ES-I3 (cell line): ENCODE results near the gene PRF1.

Experiments used
- H3K36me3 ChIP-seq: 2 replicates; pipeline ENCODE4 v1.6.1; 2013; ENCODE audit warnings: mild to moderate bottlenecking, low read length, control low read depth, moderate library complexity; ENCODE audit not compliant: insufficient read depth
- H3K4me1 ChIP-seq: 2 replicates; pipeline ENCODE4 v1.6.1; 2013; ENCODE audit warnings: mild to moderate bottlenecking, control low read depth, low read length; ENCODE audit not compliant: insufficient read depth
- H3K9ac ChIP-seq: 2 replicates; pipeline ENCODE4 v1.6.1; 2013; ENCODE audit warnings: low read depth, mild to moderate bottlenecking, low read length, moderate library complexity
- H3K9me3 ChIP-seq: 2 replicates; pipeline ENCODE4 v1.6.1; 2013; ENCODE audit warnings: mild to moderate bottlenecking, low read length, moderate library complexity; ENCODE audit not compliant: control insufficient read depth, insufficient read depth

PRF1 gene

GRCh38 chr10:70568113-70568512 lies 34.4 kb downstream of the PRF1 start:
- no peaks in the 10 kb centered on the region for H3K4me1 ChIP-seq
- H3K36me3 ChIP-seq, result no peaks in the 10 kb centered on the region
- no peak overlapping the region for H3K9ac ChIP-seq
- no peaks in the 10 kb centered on the region for H3K9me3 ChIP-seq

- H3K36me3 ChIP-seq, result no peaks in the 10 kb centered on the region
- H3K9ac ChIP-seq, result no peak overlapping the region
- H3K4me1 ChIP-seq, result no peaks in the 10 kb centered on the region
- no peaks in the 10 kb centered on the region for H3K9me3 ChIP-seq
Observed at GRCh38 chr10:70567603-70568002, 34.9 kb downstream of the PRF1 start.

GRCh38 chr10:70566515-70567290 lies 35.8 kb downstream of the PRF1 start:
- Histone ChIP-seq H3K9ac (no peak overlapping the region), H3K9me3 (no peaks in the 10 kb centered on the region), H3K36me3 (no peaks in the 10 kb centered on the region), H3K4me1 (no peaks in the 10 kb centered on the region)

GRCh38 chr10:70565556-70566514 lies 36.7 kb downstream of the PRF1 start:
- Histone ChIP-seq H3K36me3 (no peaks in the 10 kb centered on the region; the same call in 1 of the 2 replicates), H3K9me3 (no peaks in the 10 kb centered on the region), H3K4me1 (no peaks in the 10 kb centered on the region), H3K9ac (no peak overlapping the region)

GRCh38 chr10:70564901-70565351 lies 37.6 kb downstream of the PRF1 start:
- H3K4me1 ChIP-seq, result no peaks in the 10 kb centered on the region
- no peaks in the 10 kb centered on the region for H3K9me3 ChIP-seq
- no peak overlapping the region for H3K9ac ChIP-seq

GRCh38 chr10:70564113-70564725 lies 38.3 kb downstream of the PRF1 start:
- Histone ChIP-seq H3K4me1 (peaks cover 4% of the 10 kb centered on the region; the same call in 1 of the 2 replicates), H3K36me3 (no peaks in the 10 kb centered on the region; the same call in 1 of the 2 replicates), H3K9ac (no peak overlapping the region), H3K9me3 (no peaks in the 10 kb centered on the region)

More at GRCh38 chr10:70564901-70565351, 37.6 kb downstream of the PRF1 start:
- no peaks in the 10 kb centered on the region; the same call in 1 of the 2 replicates for H3K36me3 ChIP-seq

GRCh38 chr10:70563230-70563629 lies 39.3 kb downstream of the PRF1 start:
- Histone ChIP-seq H3K9me3 (no peaks in the 10 kb centered on the region), H3K9ac (no peak overlapping the region), H3K4me1 (peaks cover 11% of the 10 kb centered on the region), H3K36me3 (no peaks in the 10 kb centered on the region; the same call in 1 of the 2 replicates)

- H3K36me3 ChIP-seq, result no peaks in the 10 kb centered on the region; the same call in 1 of the 2 replicates
- peaks cover 11% of the 10 kb centered on the region for H3K4me1 ChIP-seq
- no peaks in the 10 kb centered on the region for H3K9me3 ChIP-seq
- no peak overlapping the region for H3K9ac ChIP-seq
Observed at GRCh38 chr10:70562036-70562755, 40.3 kb downstream of the PRF1 start.

- H3K9ac ChIP-seq, result no peak overlapping the region
- H3K4me1 ChIP-seq, result peaks cover 11% of the 10 kb centered on the region
- no peaks in the 10 kb centered on the region for H3K9me3 ChIP-seq
- no peaks in the 10 kb centered on the region; the same call in 1 of the 2 replicates for H3K36me3 ChIP-seq
Observed at GRCh38 chr10:70561558-70561957, 41.0 kb downstream of the PRF1 start.

GRCh38 chr10:70561070-70561469 lies 41.5 kb downstream of the PRF1 start:
- Histone ChIP-seq H3K36me3 (no peaks in the 10 kb centered on the region; the same call in 1 of the 2 replicates), H3K9ac (no peak overlapping the region), H3K4me1 (peaks cover 11% of the 10 kb centered on the region), H3K9me3 (no peaks in the 10 kb centered on the region)

- Histone ChIP-seq H3K9ac (no peak overlapping the region), H3K4me1 (peaks cover 11% of the 10 kb centered on the region), H3K9me3 (no peaks in the 10 kb centered on the region)
Observed at GRCh38 chr10:70560511-70560941, 42.0 kb downstream of the PRF1 start.

GRCh38 chr10:70559861-70560260 lies 42.7 kb downstream of the PRF1 start:
- no peak overlapping the region for H3K9ac ChIP-seq
- peaks cover 11% of the 10 kb centered on the region for H3K4me1 ChIP-seq
- H3K9me3 ChIP-seq, result no peaks in the 10 kb centered on the region
- H3K36me3 ChIP-seq, result no peaks in the 10 kb centered on the region; the same call in 1 of the 2 replicates

More at GRCh38 chr10:70560511-70560941, 42.0 kb downstream of the PRF1 start:
- H3K36me3 ChIP-seq, result no peaks in the 10 kb centered on the region; the same call in 1 of the 2 replicates
